Thyroid gland (tissue), 4 donors: ENCODE results near the gene DCAF16.

Source experiments
- POLR2A ChIP-seq, 2 donors: fragments of 450-650 bp; IDR thresholded peaks; one replicate each; pipeline ENCODE4 v1.6.1; 2017; ENCODE audit warnings: antibody characterized with exemption in 2 of 2, mild to moderate bottlenecking in 2 of 2, moderate library complexity in 1 of 2
- TF ChIP-seq, protein P1 (sequence below), 6 experiments: fragments of 200-600 bp in 3 of 6; fragments of 450-650 bp in 3 of 6; sonication (generic) in 3 of 6; IDR thresholded peaks; one replicate each; pipeline ENCODE4 v1.5.1; 2016 to 2019; ENCODE audit warnings: antibody characterized with exemption in 6 of 6, mild to moderate bottlenecking in 2 of 6, inconsistent platforms in 1 of 6, moderate library complexity in 1 of 6

DNA sequence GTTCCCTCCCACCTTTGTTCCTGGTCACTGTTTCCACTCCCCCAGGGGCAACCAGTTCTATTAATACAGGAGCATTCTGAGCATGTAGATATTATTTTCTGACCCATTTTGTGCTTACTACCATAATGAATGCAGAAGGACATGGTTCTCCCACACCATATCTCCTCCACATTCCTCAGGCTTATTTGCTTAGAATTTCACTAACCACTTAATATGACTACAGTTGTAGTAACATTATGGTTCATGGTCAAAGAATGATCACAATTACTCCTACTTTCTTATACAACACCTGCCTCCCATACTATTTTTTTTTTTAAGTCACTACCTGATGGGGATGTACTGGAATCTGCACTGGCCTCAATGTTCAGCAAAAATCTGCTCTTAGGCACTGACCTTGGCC lies 21.6 kb downstream of the DCAF16 start:
- TF ChIP-seq POLR2A (IDR thresholded peaks at IDR 0.05): no peak
- TF ChIP-seq, protein P1, sequence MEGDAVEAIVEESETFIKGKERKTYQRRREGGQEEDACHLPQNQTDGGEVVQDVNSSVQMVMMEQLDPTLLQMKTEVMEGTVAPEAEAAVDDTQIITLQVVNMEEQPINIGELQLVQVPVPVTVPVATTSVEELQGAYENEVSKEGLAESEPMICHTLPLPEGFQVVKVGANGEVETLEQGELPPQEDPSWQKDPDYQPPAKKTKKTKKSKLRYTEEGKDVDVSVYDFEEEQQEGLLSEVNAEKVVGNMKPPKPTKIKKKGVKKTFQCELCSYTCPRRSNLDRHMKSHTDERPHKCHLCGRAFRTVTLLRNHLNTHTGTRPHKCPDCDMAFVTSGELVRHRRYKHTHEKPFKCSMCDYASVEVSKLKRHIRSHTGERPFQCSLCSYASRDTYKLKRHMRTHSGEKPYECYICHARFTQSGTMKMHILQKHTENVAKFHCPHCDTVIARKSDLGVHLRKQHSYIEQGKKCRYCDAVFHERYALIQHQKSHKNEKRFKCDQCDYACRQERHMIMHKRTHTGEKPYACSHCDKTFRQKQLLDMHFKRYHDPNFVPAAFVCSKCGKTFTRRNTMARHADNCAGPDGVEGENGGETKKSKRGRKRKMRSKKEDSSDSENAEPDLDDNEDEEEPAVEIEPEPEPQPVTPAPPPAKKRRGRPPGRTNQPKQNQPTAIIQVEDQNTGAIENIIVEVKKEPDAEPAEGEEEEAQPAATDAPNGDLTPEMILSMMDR (IDR thresholded peaks at IDR 0.05): no peak
